Measurements from ENCODE around the gene ALDH1L1. TPM values are rescaled to one million over a fixed set of nuclear protein-coding genes. Genes with fewer than 3 reads are reported as not detected.

ALDH1L1 gene
- total RNA-seq, 1 donor from 2014 or later: 36.1 TPM

- no peak for DNase-seq (ENCODE audit: low spot score in 2 of 2)
- H3K4me1 ChIP-seq: peaks cover 12 to 38% of the 10 kb centered on the region in 2 donors
- no peaks in the 10 kb centered on the region for H3K9me3 ChIP-seq
- H3K27ac ChIP-seq: peak overlapping the region; percentile 86 to 89
- intact Hi-C loops (cut with DNase I): loop anchor here (2.0 kb wide), 2 partner anchors 127 to 145 kb away; partner anchors contain the start of genes KLF15 and SLC41A3
- H3K27me3 ChIP-seq: no peaks in the 10 kb centered on the region
- no peaks in the 10 kb centered on the region for H3K36me3 ChIP-seq
- peak overlapping the region in 1 of 2 donors; percentile 69 for H3K4me3 ChIP-seq
- TF ChIP-seq CTCF (IDR thresholded peaks at IDR 0.05): no peak
Observed at GRCh38 chr3:126212250-126212619, 31.8 kb upstream of the ALDH1L1 start.

- H3K4me1 ChIP-seq: peaks cover 12 to 45% of the 10 kb centered on the region in 2 donors
- no peaks in the 10 kb centered on the region for H3K9me3 ChIP-seq
- no peak for DNase-seq (ENCODE audit: low spot score in 2 of 2)
- H3K4me3 ChIP-seq: no peak overlapping the region
- H3K27me3 ChIP-seq: no peaks in the 10 kb centered on the region
- H3K36me3 ChIP-seq: no peaks in the 10 kb centered on the region
- TF ChIP-seq CTCF (IDR thresholded peaks at IDR 0.05): no peak
- H3K27ac ChIP-seq: peak overlapping the region in 1 of 2 donors; percentile 8
- intact Hi-C loops (cut with DNase I): no loop called here
Observed at GRCh38 chr3:126211569-126211968, 31.2 kb upstream of the ALDH1L1 start.

DNA sequence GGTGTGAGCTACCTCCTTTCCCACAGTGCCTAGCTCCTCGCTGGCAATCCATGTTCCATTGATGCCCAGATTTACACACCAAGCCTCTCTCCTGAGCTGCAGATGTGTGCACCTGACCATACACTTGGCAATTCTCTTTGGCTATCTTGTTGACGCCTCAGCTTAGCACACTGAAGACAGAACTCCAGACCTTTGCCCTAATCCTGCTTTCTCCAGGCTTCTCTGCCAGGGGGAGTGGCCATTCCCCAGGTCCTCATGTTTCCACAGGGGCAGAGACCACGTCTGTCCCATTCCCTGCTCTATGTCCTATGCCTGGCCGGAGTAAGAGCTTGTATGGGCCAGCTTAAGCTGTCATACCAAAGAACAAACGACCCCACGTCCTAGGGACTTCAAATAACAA is 30.2 kb upstream of the ALDH1L1 start:
- Histone ChIP-seq H3K4me3 (no peak overlapping the region), H3K27ac (peak overlapping the region; percentile 13 to 33), H3K4me1 (peaks cover 12 to 53% of the 10 kb centered on the region in 2 donors), H3K9me3 (no peaks in the 10 kb centered on the region), H3K27me3 (no peaks in the 10 kb centered on the region), H3K36me3 (no peaks in the 10 kb centered on the region)
- DNase-seq (ENCODE audit: low spot score in 2 of 2): no peak
- no peak for TF ChIP-seq CTCF (IDR thresholded peaks at IDR 0.05)
- intact Hi-C loops (cut with DNase I): no loop called here

DNA sequence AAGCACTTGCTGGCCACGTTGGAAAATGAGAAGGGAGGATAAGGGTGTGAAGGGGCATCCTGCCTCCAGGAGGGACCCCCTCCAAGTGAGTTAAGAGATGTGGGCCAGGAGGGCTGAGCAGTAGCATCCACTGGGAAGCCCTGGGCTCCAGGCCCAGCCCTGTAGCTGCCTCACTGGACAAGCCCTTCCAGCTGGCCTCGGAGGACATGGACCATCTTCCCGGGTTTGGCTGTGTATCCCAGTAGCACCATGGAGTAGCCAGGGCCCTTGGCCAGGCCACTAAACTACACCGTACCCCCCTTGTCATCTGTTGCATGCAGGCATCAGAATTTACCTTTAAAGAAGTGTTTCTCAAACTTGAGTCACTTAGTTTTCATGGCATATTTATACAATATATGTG is 29.4 kb upstream of the ALDH1L1 start:
- intact Hi-C loops (cut with DNase I): loop anchor here (2.0 to 5.0 kb wide), 3 partner anchors 57 to 268 kb away; partner anchors contain the start of gene ZXDC
- H3K36me3 ChIP-seq: no peaks in the 10 kb centered on the region
- peaks cover 16 to 59% of the 10 kb centered on the region in 2 donors for H3K4me1 ChIP-seq
- no peak for TF ChIP-seq CTCF (IDR thresholded peaks at IDR 0.05)
- H3K4me3 ChIP-seq: no peak overlapping the region
- H3K9me3 ChIP-seq: no peaks in the 10 kb centered on the region
- DNase-seq (ENCODE audit: low spot score in 2 of 2): no peak
- no peaks in the 10 kb centered on the region for H3K27me3 ChIP-seq
- peak overlapping the region; percentile 86 to 87 for H3K27ac ChIP-seq

DNA sequence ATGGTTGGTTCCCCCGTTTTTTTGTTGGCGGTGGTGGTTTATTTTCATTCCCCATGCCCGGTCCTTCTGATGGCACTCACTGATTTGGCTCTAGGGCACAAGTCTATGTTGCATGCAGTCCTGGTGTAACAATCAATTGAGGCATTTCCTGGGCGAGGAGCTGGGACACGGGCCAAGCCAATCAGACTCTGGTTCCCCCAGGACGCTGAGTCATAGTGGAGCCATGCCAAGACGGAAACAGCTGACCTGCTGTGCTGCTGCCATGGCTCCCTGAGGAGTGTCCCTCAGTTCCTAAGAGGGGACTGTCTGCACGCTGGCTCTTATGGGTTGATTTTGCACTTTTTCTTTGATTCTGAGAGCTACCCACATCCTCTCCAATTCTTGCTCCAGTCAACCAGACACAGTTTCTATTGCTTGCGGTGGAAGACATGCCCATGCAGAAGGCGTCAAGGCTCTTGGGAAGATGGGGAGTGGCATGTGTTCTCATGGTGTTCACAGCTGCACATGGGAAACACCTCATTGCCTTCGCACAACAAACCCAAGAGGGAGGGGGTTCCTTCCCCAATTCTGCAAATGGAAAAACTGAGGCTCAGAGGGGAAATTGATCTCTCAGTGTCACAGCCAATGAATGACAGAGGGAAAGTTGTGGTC is 28.3 kb upstream of the ALDH1L1 start:
- no peak for TF ChIP-seq CTCF (IDR thresholded peaks at IDR 0.05)
- peak overlapping the region; percentile 86 to 87 for H3K27ac ChIP-seq
- intact Hi-C loops (cut with DNase I): loop anchor here (2.0 to 5.0 kb wide), 3 partner anchors 58 to 269 kb away; partner anchors contain the start of gene ZXDC
- no peak overlapping the region for H3K4me3 ChIP-seq
- no peaks in the 10 kb centered on the region for H3K9me3 ChIP-seq
- no peaks in the 10 kb centered on the region for H3K36me3 ChIP-seq
- DNase-seq (ENCODE audit: low spot score in 2 of 2): peak; percentile 82 to 96
- H3K27me3 ChIP-seq: no peaks in the 10 kb centered on the region
- H3K4me1 ChIP-seq: peaks cover 16 to 54% of the 10 kb centered on the region in 2 donors

Data from ascending aorta (tissue), 2 donors.